GM23338 (cell line): ENCODE measurements around the gene COBLL1. TPM values are rescaled to one million over a fixed set of nuclear protein-coding genes. Genes with fewer than 3 reads are reported as not detected.

ENCODE experiments used
- ATAC-seq: fragments of 200-7000 bp; cut with Tn5 transposase; 3 replicates; pipeline ENCODE4 v1.9.1; 2020
- DNase-seq: peaks from one replicate; pipeline ENCODE4 v3.0.0-alpha.2; 2015; ENCODE audit warnings: low spot score
- H2AFZ ChIP-seq: fragments of 200-600 bp; sonication (generic); 2 replicates; pipeline ENCODE4 v1.8.0; 2016; ENCODE audit warnings: antibody characterized with exemption, mild to moderate bottlenecking, moderate library complexity
- H3F3A ChIP-seq: fragments of 200-600 bp; sonication (generic); replicated peaks from 2 replicates; pipeline ENCODE4 v1.8.0; 2017; ENCODE audit warnings: antibody characterized with exemption, mixed run types, low read depth
- H3K27ac ChIP-seq: fragments of 200-600 bp; sonication (generic); 2 replicates; pipeline ENCODE4 v1.6.1; 2016; ENCODE audit warnings: low read depth
- H3K27me3 ChIP-seq: fragments of 200-600 bp; sonication (generic); 2 replicates; pipeline ENCODE4 v1.8.0; 2016; ENCODE audit warnings: mild to moderate bottlenecking, mixed run types, moderate library complexity; ENCODE audit not compliant: insufficient read depth
- H3K36me3 ChIP-seq: fragments of 200-600 bp; sonication (generic); 2 replicates; pipeline ENCODE4 v1.8.0; 2016; ENCODE audit warnings: mild to moderate bottlenecking; ENCODE audit not compliant: insufficient read depth
- H3K4me1 ChIP-seq: fragments of 200-600 bp; sonication (generic); 2 replicates; pipeline ENCODE4 v1.8.0; 2016; ENCODE audit warnings: mild to moderate bottlenecking, moderate library complexity; ENCODE audit not compliant: insufficient read depth
- H3K4me2 ChIP-seq: fragments of 200-600 bp; sonication (generic); 2 replicates; pipeline ENCODE4 v1.7.1; 2017; ENCODE audit warnings: mixed run types
- H3K4me3 ChIP-seq: fragments of 200-600 bp; sonication (generic); 2 replicates; pipeline ENCODE4 v1.6.1; 2016; ENCODE audit warnings: mixed run types
- H3K79me2 ChIP-seq: fragments of 200-600 bp; sonication (generic); replicated peaks from 2 replicates; pipeline ENCODE4 v1.8.0; 2017; ENCODE audit warnings: mild to moderate bottlenecking; ENCODE audit not compliant: insufficient read depth
- H3K9me2 ChIP-seq: fragments of 200-600 bp; sonication (generic); 2 replicates; pipeline ENCODE4 v1.8.0; 2017; ENCODE audit not compliant: insufficient read depth
- H4K20me1 ChIP-seq: fragments of 200-600 bp; sonication (generic); replicated peaks from 2 replicates; pipeline ENCODE4 v1.8.0; 2017; ENCODE audit warnings: mild to moderate bottlenecking; ENCODE audit not compliant: insufficient read depth
- H3K27ac Mint-ChIP-seq: 2 replicates; pipeline ENCODE4 v1.8.0; 2020; ENCODE audit warnings: inconsistent platforms, mild to moderate bottlenecking, moderate library complexity, mixed read lengths
- H3K27me3 Mint-ChIP-seq: 3 replicates; pipeline ENCODE4 v1.8.0; 2022; ENCODE audit warnings: low read depth, mild to moderate bottlenecking, moderate library complexity, mixed read lengths, inconsistent platforms; ENCODE audit not compliant: insufficient read depth, poor library complexity
- H3K36me3 Mint-ChIP-seq: 3 replicates; pipeline ENCODE4 v1.8.0; 2021; ENCODE audit warnings: low read depth, mild to moderate bottlenecking, inconsistent platforms, moderate library complexity, mixed read lengths
- H3K4me1 Mint-ChIP-seq: 3 replicates; pipeline ENCODE4 v1.8.0; 2020; ENCODE audit warnings: mild to moderate bottlenecking, inconsistent platforms, mixed read lengths
- H3K4me3 Mint-ChIP-seq: 3 replicates; pipeline ENCODE4 v1.8.0; 2021; ENCODE audit warnings: moderate library complexity, mild to moderate bottlenecking, inconsistent platforms, mixed read lengths
- H3K9me3 Mint-ChIP-seq: 3 replicates; pipeline ENCODE4 v1.8.0; 2020; ENCODE audit warnings: moderate library complexity, mild to moderate bottlenecking, inconsistent platforms, mixed read lengths
- CREB1 ChIP-seq: fragments of 250-450 bp; sonication (Bioruptor Pico); IDR thresholded peaks from 2 replicates; pipeline ENCODE4 v1.5.0; 2020; ENCODE audit warnings: low read depth, mild to moderate bottlenecking, moderate library complexity
- EZH2 ChIP-seq: fragments of 200-600 bp; sonication (generic); IDR thresholded peaks from one replicate; pipeline ENCODE4 v1.8.0; 2017; ENCODE audit warnings: antibody characterized with exemption, mild to moderate bottlenecking, low read depth; ENCODE audit not compliant: unreplicated experiment
- EZH2phosphoT487 ChIP-seq: fragments of 200-600 bp; sonication (generic); IDR thresholded peaks from one replicate; pipeline ENCODE4 v1.8.1; 2018; ENCODE audit warnings: antibody characterized with exemption; ENCODE audit not compliant: unreplicated experiment
- JUNB ChIP-seq: IDR thresholded peaks from one replicate; pipeline ENCODE4 v1.6.1; 2016; ENCODE audit warnings: antibody characterized with exemption; ENCODE audit not compliant: unreplicated experiment
- NANOG ChIP-seq: IDR thresholded peaks from 2 replicates; pipeline ENCODE4 v1.6.1; 2016; ENCODE audit warnings: antibody characterized with exemption, borderline replicate concordance
- POLR2AphosphoS5 ChIP-seq: IDR thresholded peaks from 2 replicates; pipeline ENCODE4 v1.6.1; 2016; ENCODE audit warnings: antibody characterized with exemption, low read depth
- REST ChIP-seq: IDR thresholded peaks from one replicate; pipeline ENCODE4 v1.6.1; 2018; ENCODE audit warnings: antibody characterized with exemption; ENCODE audit not compliant: unreplicated experiment
- STAT1 ChIP-seq: IDR thresholded peaks from one replicate; pipeline ENCODE4 v1.6.1; 2016; ENCODE audit warnings: antibody characterized with exemption; ENCODE audit not compliant: unreplicated experiment
- ZNF114 ChIP-seq: fragments of 250-450 bp; sonication (Bioruptor Pico); IDR thresholded peaks from 2 replicates; pipeline ENCODE4 v1.5.0; 2020; ENCODE audit warnings: mild to moderate bottlenecking, moderate library complexity
- ZNF331 ChIP-seq: fragments of 250-450 bp; sonication (Bioruptor Pico); IDR thresholded peaks from 2 replicates; pipeline ENCODE4 v1.5.0; 2020; ENCODE audit warnings: low read depth, mild to moderate bottlenecking, moderate library complexity
- polyA plus RNA-seq: library from polyadenylated mRNA; unstranded; fragments of >200 nt; fragmentation: Nextera tagmentation; extraction: Ambion mirVana; gene quantifications from 2 replicates; pipeline ENCODE4 v1.2.1, GENCODE V29; 2016
- total RNA-seq: library from RNA; depleted of rRNA; stranded (reverse); fragments of >200 nt; shearing (Covaris generic); gene quantifications from 2 replicates; pipeline ENCODE4 v1.2.3, GENCODE V29; 2014
- TF ChIP-seq, protein P1 (sequence below): fragments of 250-450 bp; sonication (Bioruptor Pico); IDR thresholded peaks from 2 replicates; pipeline ENCODE4 v1.5.0; 2020; ENCODE audit warnings: mild to moderate bottlenecking, moderate library complexity
- TF ChIP-seq, protein P2 (sequence below): IDR thresholded peaks from 2 replicates; pipeline ENCODE4 v1.6.1; 2016; ENCODE audit warnings: antibody characterized with exemption
- TF ChIP-seq, protein P3 (sequence below), 2 experiments: fragments of 200-600 bp in 1 of 2; sonication (generic) in 1 of 2; conservative IDR thresholded peaks; 2 replicates each; pipeline versions ENCODE4 v1.5.1 to v1.6.1; 2016 to 2017; ENCODE audit warnings: antibody characterized with exemption in 2 of 2, low read depth in 2 of 2, mild to moderate bottlenecking in 2 of 2, moderate library complexity in 1 of 2

COBLL1 gene
- total and polyA plus RNA-seq, 2 experiments from 2014 or later = 2.9 to 7.4 TPM

- H3K4me2 ChIP-seq = no peak overlapping the region
These were observed 163.9 kb downstream of the COBLL1 start for GRCh38 chr2:164677733-164678132.

More at GRCh38 chr2:164677733-164678132, 163.9 kb downstream of the COBLL1 start:
- DNase-seq = no peak
- H3K4me3 Mint-ChIP-seq = no peak overlapping the region
- Histone ChIP-seq H4K20me1 (no peaks in the 10 kb centered on the region), H3K9me2 (no peaks in the 10 kb centered on the region; the same call in 1 of the 2 replicates), H3K27ac (no peak overlapping the region), H2AFZ (no peak overlapping the region), H3K36me3 (no peaks in the 10 kb centered on the region), H3K4me3 (no peak overlapping the region), H3K79me2 (no peaks in the 10 kb centered on the region), H3K27me3 (no peaks in the 10 kb centered on the region), H3F3A (no peaks in the 10 kb centered on the region), H3K4me1 (no peaks in the 10 kb centered on the region)
- ATAC-seq = no peak
- no peak overlapping the region for H3K27ac Mint-ChIP-seq
- H3K4me1 Mint-ChIP-seq = no peaks in the 10 kb centered on the region
- H3K36me3 Mint-ChIP-seq = no peaks in the 10 kb centered on the region
- no peak for TF ChIP-seq ZNF114
- TF ChIP-seq, protein P1, sequence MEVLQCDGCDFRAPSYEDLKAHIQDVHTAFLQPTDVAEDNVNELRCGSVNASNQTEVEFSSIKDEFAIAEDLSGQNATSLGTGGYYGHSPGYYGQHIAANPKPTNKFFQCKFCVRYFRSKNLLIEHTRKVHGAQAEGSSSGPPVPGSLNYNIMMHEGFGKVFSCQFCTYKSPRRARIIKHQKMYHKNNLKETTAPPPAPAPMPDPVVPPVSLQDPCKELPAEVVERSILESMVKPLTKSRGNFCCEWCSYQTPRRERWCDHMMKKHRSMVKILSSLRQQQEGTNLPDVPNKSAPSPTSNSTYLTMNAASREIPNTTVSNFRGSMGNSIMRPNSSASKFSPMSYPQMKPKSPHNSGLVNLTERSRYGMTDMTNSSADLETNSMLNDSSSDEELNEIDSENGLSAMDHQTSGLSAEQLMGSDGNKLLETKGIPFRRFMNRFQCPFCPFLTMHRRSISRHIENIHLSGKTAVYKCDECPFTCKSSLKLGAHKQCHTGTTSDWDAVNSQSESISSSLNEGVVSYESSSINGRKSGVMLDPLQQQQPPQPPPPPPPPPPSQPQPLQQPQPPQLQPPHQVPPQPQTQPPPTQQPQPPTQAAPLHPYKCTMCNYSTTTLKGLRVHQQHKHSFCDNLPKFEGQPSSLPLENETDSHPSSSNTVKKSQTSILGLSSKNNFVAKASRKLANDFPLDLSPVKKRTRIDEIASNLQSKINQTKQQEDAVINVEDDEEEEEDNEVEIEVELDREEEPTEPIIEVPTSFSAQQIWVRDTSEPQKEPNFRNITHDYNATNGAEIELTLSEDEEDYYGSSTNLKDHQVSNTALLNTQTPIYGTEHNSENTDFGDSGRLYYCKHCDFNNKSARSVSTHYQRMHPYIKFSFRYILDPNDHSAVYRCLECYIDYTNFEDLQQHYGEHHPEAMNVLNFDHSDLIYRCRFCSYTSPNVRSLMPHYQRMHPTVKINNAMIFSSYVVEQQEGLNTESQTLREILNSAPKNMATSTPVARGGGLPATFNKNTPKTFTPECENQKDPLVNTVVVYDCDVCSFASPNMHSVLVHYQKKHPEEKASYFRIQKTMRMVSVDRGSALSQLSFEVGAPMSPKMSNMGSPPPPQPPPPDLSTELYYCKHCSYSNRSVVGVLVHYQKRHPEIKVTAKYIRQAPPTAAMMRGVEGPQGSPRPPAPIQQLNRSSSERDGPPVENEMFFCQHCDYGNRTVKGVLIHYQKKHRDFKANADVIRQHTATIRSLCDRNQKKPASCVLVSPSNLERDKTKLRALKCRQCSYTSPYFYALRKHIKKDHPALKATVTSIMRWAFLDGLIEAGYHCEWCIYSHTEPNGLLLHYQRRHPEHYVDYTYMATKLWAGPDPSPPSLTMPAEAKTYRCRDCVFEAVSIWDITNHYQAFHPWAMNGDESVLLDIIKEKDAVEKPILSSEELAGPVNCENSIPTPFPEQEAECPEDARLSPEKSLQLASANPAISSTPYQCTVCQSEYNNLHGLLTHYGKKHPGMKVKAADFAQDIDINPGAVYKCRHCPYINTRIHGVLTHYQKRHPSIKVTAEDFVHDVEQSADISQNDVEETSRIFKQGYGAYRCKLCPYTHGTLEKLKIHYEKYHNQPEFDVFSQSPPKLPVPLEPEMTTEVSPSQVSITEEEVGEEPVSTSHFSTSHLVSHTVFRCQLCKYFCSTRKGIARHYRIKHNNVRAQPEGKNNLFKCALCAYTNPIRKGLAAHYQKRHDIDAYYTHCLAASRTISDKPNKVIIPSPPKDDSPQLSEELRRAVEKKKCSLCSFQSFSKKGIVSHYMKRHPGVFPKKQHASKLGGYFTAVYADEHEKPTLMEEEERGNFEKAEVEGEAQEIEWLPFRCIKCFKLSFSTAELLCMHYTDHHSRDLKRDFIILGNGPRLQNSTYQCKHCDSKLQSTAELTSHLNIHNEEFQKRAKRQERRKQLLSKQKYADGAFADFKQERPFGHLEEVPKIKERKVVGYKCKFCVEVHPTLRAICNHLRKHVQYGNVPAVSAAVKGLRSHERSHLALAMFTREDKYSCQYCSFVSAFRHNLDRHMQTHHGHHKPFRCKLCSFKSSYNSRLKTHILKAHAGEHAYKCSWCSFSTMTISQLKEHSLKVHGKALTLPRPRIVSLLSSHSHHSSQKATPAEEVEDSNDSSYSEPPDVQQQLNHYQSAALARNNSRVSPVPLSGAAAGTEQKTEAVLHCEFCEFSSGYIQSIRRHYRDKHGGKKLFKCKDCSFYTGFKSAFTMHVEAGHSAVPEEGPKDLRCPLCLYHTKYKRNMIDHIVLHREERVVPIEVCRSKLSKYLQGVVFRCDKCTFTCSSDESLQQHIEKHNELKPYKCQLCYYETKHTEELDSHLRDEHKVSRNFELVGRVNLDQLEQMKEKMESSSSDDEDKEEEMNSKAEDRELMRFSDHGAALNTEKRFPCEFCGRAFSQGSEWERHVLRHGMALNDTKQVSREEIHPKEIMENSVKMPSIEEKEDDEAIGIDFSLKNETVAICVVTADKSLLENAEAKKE = no peak
- TF ChIP-seq, protein P2, sequence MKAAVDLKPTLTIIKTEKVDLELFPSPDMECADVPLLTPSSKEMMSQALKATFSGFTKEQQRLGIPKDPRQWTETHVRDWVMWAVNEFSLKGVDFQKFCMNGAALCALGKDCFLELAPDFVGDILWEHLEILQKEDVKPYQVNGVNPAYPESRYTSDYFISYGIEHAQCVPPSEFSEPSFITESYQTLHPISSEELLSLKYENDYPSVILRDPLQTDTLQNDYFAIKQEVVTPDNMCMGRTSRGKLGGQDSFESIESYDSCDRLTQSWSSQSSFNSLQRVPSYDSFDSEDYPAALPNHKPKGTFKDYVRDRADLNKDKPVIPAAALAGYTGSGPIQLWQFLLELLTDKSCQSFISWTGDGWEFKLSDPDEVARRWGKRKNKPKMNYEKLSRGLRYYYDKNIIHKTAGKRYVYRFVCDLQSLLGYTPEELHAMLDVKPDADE = no peak
- TF ChIP-seq POLR2AphosphoS5 = no peak
- no peak for TF ChIP-seq EZH2
- no peak for TF ChIP-seq NANOG
- no peak for TF ChIP-seq REST
- TF ChIP-seq CREB1 (CRISPR knock-in tag) = no peak
- TF ChIP-seq, protein P3, sequence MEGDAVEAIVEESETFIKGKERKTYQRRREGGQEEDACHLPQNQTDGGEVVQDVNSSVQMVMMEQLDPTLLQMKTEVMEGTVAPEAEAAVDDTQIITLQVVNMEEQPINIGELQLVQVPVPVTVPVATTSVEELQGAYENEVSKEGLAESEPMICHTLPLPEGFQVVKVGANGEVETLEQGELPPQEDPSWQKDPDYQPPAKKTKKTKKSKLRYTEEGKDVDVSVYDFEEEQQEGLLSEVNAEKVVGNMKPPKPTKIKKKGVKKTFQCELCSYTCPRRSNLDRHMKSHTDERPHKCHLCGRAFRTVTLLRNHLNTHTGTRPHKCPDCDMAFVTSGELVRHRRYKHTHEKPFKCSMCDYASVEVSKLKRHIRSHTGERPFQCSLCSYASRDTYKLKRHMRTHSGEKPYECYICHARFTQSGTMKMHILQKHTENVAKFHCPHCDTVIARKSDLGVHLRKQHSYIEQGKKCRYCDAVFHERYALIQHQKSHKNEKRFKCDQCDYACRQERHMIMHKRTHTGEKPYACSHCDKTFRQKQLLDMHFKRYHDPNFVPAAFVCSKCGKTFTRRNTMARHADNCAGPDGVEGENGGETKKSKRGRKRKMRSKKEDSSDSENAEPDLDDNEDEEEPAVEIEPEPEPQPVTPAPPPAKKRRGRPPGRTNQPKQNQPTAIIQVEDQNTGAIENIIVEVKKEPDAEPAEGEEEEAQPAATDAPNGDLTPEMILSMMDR (conservative IDR thresholded peaks at IDR 0.05; ENCODE audit: low read depth in 2 of 2) = no peak
- TF ChIP-seq STAT1 = no peak
- TF ChIP-seq EZH2phosphoT487 = no peak
- TF ChIP-seq ZNF331 = no peak
- no peak for TF ChIP-seq JUNB
- no peaks in the 10 kb centered on the region for H3K27me3 Mint-ChIP-seq
- H3K9me3 Mint-ChIP-seq = no peaks in the 10 kb centered on the region
